HG02798 (cell line): ENCODE measurements around the gene PRR36.

ENCODE experiments used
- ATAC-seq: cut with Tn5 transposase; IDR thresholded peaks from one replicate; pipeline ENCODE4 v1.9.1; 2021; ENCODE audit warnings: mild to moderate bottlenecking; ENCODE audit not compliant: unreplicated experiment, poor library complexity

PRR36 gene

GRCh38 chr19:7848779-7849457, 25.3 kb downstream of the PRR36 start:
- ATAC-seq, result no peak

GRCh38 chr19:7847664-7848063, 26.5 kb downstream of the PRR36 start:
- ATAC-seq, result no peak

- no peak for ATAC-seq
These were observed 28.0 kb downstream of the PRR36 start for GRCh38 chr19:7846155-7846646.

GRCh38 chr19:7845390-7846154, 28.6 kb downstream of the PRR36 start:
- no peak for ATAC-seq

GRCh38 chr19:7844951-7845350, 29.2 kb downstream of the PRR36 start:
- no peak for ATAC-seq

GRCh38 chr19:7844405-7844804, 29.8 kb downstream of the PRR36 start:
- no peak for ATAC-seq

GRCh38 chr19:7843521-7843920, 30.7 kb downstream of the PRR36 start:
- ATAC-seq, result no peak

GRCh38 chr19:7842661-7843294, 31.4 kb downstream of the PRR36 start:
- no peak for ATAC-seq

- no peak for ATAC-seq
These were observed 32.2 kb downstream of the PRR36 start for GRCh38 chr19:7841751-7842660.

GRCh38 chr19:7840629-7841028, 33.6 kb downstream of the PRR36 start:
- no peak for ATAC-seq

- ATAC-seq, result no peak
These were observed 34.7 kb downstream of the PRR36 start for GRCh38 chr19:7839476-7839875.

GRCh38 chr19:7833225-7834099, 40.7 kb downstream of the PRR36 start:
- ATAC-seq, result no peak

GRCh38 chr19:7832781-7833180, 41.4 kb downstream of the PRR36 start:
- no peak for ATAC-seq

- ATAC-seq, result no peak
These were observed 42.2 kb downstream of the PRR36 start for GRCh38 chr19:7832009-7832408.

- ATAC-seq, result no peak
These were observed 42.7 kb downstream of the PRR36 start for GRCh38 chr19:7831452-7831851.

- no peak for ATAC-seq
These were observed 43.4 kb downstream of the PRR36 start for GRCh38 chr19:7830823-7831222.

- ATAC-seq, result no peak
These were observed 43.9 kb downstream of the PRR36 start for GRCh38 chr19:7830272-7830771.

- peak; percentile 89 for ATAC-seq
These were observed 44.5 kb downstream of the PRR36 start, which contains the start of gene EVI5L for GRCh38 chr19:7829561-7830271. Gene EVI5L (plus strand): TSS chr19:7830218. CDS start chr19:7846543, 16,325 bp downstream.
